ENCODE data around the gene S1PR2.
A peak's percentile ranks its signal among the peaks of the same experiment; 100 is the strongest.

Gene S1PR2

GRCh38 chr19:10231612-10232228, 589 bp upstream of the S1PR2 start:
- no peak for DNase-seq (ENCODE audit: low read depth)
- peak overlapping the region; percentile 87 for H3K4me3 ChIP-seq (ENCODE audit: control insufficient read depth, low read depth, low read length)
- no peak for TF ChIP-seq CTCF (IDR thresholded peaks at IDR 0.05; ENCODE audit: control insufficient read depth, insufficient read depth, low read depth, low read length, missing control alignments)

- peak overlapping the region; percentile 87 for H3K4me3 ChIP-seq (ENCODE audit: control insufficient read depth, low read depth, low read length)
- no peak for DNase-seq (ENCODE audit: low read depth)
- no peak for TF ChIP-seq CTCF (IDR thresholded peaks at IDR 0.05; ENCODE audit: control insufficient read depth, insufficient read depth, low read depth, low read length, missing control alignments)
Observed at GRCh38 chr19:10230173-10230860, 814 bp downstream of the S1PR2 start.

- no peak overlapping the region for H3K4me3 ChIP-seq (ENCODE audit: control insufficient read depth, low read depth, low read length)
- peak; percentile 48 for TF ChIP-seq CTCF (IDR thresholded peaks at IDR 0.05; ENCODE audit: control insufficient read depth, insufficient read depth, low read depth, low read length, missing control alignments)
- DNase-seq (ENCODE audit: low read depth): no peak
Observed at GRCh38 chr19:10228920-10229319, 2.2 kb downstream of the S1PR2 start.

- no peak overlapping the region for H3K4me3 ChIP-seq (ENCODE audit: control insufficient read depth, low read depth, low read length)
- no peak for TF ChIP-seq CTCF (IDR thresholded peaks at IDR 0.05; ENCODE audit: control insufficient read depth, insufficient read depth, low read depth, low read length, missing control alignments)
- no peak for DNase-seq (ENCODE audit: low read depth)
Observed at GRCh38 chr19:10228393-10228792, 2.7 kb downstream of the S1PR2 start.

- H3K4me3 ChIP-seq (ENCODE audit: control insufficient read depth, low read depth, low read length): no peak overlapping the region
- no peak for TF ChIP-seq CTCF (IDR thresholded peaks at IDR 0.05; ENCODE audit: control insufficient read depth, insufficient read depth, low read depth, low read length, missing control alignments)
- DNase-seq (ENCODE audit: low read depth): no peak
Observed at GRCh38 chr19:10227026-10227971, 3.8 kb downstream of the S1PR2 start.

GRCh38 chr19:10226376-10227025, 4.6 kb downstream of the S1PR2 start:
- TF ChIP-seq CTCF (IDR thresholded peaks at IDR 0.05; ENCODE audit: control insufficient read depth, insufficient read depth, low read depth, low read length, missing control alignments): no peak
- H3K4me3 ChIP-seq (ENCODE audit: control insufficient read depth, low read depth, low read length): no peak overlapping the region
- DNase-seq (ENCODE audit: low read depth): no peak
